Fibroblast of upper back skin (primary cell): Measurements from ENCODE around the gene LCMT1.
"Not testable (repeated sequence)": the region's sequence is repeated elsewhere in the genome, so short reads cannot be mapped to it uniquely, and the experiment has no call there.

Experiments
- DNase-seq: peaks from one replicate; pipeline ENCODE4 v3.0.0-alpha.2; 2013

LCMT1 gene

DNA sequence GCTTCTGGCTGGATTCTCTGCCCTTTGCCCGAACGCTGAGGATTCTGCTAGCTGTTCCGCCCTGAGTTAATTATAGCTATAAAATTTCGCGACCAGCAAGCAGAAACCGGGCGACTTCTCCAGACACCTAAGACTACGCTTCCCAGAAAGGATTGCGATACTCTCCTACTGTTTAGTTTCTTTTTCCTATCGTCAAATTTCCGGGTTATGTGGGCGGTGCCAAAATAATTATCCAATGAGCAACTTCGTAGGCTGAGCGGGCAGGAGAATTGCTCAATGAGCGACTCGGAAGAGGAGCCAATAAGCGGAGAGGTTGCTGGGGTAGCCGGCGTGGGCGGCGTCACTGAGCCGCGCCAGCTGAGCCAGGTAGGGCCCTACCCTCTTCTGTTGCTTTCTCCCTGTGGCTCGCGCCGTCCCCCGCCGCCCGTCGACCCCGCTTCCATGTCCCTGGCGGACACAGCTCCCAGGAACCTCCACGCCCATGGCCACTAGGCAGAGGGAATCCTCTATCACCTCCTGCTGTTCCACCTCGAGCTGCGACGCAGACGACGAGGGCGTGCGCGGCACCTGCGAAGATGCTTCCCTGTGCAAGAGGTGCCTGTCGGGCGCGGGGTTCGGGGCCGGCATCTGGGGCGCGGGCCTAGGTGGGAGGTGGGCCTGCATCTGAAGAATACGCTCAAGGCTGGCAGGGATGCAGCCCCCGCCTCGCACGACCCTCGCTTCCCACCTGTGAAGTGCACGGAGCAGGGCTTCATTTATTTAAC lies at the start of gene LCMT1:
Gene LCMT1, plus strand, starts transcription at position 340 of the 764 bp plus-strand sequence. Its CDS starts 142 bp downstream, at position 482.
- DNase-seq = peak; percentile 98

DNA sequence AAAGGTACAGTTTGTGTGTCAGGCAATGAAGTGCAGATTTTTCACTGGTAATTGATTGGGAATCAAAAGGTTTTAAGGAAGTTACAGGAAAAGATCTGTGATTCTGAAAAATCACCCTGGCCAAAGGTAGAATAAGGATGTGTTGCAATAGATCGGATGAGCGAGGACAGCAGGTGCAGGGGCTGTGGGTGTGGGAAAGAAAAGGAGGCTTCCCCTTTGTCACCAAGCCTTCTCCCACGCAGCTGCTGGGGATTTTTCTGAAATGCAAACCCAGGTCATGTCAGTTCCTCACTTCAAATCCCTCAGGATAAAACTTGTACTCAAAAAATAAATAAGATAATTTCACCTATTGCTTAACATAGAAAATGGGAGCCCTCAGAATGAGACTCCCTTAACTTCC lies 48.4 kb upstream of the LCMT1 start:
- no peak for DNase-seq

- peak; percentile 13 for DNase-seq
These were observed 47.7 kb upstream of the LCMT1 start for GRCh38 chr16:25063865-25064264.

DNA sequence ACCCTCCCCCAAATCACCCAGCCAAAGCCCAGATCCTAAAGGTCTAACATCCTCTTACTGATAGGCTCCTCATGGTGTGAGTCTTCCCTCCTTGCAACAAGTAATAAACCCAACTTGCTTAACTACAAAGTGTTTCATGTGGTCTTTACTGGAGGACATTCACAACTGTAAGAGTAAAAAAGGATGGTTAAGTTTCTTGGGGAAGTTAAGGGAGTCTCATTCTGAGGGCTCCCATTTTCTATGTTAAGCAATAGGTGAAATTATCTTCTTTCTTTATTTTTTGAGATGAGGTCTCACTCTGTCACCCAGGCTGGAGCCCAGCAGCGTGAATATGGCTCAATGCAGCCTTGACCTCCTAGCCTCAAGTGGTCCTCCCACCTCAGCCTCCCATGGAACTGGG lies 47.3 kb upstream of the LCMT1 start:
- not testable (repeated sequence) for DNase-seq

GRCh38 chr16:25064937-25065336 lies 46.6 kb upstream of the LCMT1 start:
- DNase-seq = no peak

DNA sequence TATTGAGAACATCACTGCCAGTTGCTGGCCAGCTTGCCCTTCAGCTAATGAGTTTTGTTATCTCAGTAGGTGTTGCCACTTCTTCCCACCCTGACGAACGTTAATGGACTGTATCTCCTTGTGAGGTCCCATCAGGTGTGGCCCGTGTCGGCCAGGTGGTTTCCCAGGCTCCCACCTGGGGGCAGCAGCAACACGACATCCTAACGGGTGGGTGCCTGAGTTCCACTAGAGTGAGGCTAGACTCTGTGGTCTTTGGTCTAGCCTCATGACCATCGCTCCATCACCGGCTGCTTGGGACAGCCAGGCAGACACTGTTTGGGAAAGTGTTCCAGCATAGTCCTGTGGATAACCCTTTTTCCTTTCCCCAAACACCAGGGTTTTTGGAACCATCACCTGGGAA lies 45.6 kb upstream of the LCMT1 start:
- DNase-seq = no peak

DNA sequence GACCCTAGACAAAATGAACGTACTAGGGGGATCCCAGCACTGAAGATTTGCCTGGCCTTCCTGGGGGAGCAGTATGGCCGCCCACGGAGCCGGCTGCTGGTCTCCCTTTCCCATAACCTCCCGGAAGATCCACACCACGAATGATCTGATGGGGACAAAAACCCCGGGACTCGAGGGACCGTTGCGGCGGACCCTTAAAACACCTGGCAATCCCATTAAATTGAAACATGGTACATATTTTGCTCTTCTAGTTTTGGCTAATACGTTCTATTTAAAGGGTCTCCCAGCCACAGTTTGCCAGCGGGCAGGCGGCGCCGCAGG lies 45.2 kb upstream of the LCMT1 start:
- no peak for DNase-seq

DNA sequence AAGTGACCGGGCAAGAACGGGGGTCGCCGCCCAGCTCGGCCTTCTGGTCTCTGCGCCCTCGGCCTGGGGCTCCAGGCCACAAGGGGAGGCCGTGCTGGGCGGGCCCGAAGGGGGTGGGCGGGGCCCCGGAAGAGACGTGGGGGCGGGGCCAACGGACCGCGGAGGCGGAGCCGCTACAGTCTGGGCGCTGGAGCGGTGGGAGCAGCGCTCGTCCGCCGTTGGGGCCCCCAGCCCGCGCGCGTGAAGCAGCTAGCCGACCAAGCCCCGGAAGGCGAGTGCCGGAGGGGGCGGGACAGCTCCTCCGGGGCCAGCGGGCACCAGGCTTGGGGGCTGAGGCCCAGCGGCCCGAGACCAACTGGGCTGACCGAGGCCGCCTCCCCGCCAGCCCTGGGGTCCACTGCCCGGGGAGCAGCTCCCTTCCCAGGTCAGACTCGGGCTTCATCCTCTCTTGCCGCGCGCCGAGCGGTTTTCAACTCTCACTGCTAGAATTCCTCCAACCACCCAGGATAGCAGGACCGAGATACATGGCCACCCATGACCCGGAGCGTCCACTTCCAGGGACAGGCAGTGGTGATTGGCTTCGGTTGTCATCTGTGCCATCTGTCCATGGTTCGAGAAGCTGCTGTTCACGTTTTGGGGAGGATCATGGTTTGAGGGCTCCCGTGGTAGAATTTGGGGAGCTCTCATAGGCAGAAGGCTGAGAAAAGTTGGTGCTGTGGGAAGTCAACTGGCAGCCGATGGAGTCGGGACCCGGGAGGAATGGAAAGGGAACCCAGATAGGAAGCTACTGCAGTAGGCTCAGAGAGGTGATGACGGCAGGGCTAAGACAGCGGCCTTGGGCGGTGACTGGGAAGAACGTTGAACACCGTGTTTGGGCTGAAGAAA lies 44.6 kb upstream of the LCMT1 start:
- DNase-seq = peak; percentile 72

GRCh38 chr16:25073854-25074253 lies 37.7 kb upstream of the LCMT1 start:
- no peak for DNase-seq

GRCh38 chr16:25078386-25078978 lies 33.1 kb upstream of the LCMT1 start:
- no peak for DNase-seq

GRCh38 chr16:25079637-25080378 lies 31.7 kb upstream of the LCMT1 start:
- DNase-seq = no peak

GRCh38 chr16:25080420-25081131 lies 31.0 kb upstream of the LCMT1 start:
- DNase-seq = no peak

DNA sequence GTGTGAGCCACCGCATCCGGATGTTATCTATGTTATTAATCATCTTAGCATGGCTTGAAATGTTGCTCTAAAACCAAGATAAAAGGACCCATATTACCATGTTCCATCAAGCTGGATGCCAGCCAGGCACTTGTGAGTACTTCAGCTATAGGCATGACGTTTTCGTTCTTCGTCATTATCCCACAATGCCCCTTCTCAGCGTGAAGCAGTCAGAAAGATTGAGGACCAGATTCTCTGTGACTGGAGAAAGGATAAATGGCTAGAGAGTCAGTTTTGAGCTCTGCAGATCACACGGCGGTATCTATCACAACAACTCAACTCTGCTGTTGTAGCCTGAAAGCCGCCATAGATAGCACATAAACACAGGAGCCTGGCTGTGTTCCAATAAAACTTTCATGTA lies 29.8 kb upstream of the LCMT1 start:
- no peak for DNase-seq

DNA sequence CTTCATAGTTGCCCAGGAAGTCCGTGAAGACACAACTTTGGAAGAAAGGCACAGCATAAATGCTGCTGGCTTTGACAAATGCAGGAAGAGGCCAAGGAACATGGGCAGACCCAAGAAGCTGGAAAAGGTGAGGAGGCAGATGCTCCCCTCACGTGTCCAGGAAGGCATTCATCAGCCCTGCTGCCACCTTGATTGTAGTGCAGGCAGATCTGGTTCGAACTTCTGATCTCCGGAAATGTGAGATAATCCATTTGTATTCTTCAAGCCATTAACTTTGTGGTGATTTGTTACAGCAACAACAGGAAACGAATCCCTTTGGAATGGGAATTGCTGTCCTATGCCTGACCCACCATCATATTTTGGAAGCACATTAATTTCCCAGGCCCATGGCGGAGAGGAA lies 28.5 kb upstream of the LCMT1 start:
- no peak for DNase-seq

- DNase-seq = no peak
These were observed 27.8 kb upstream of the LCMT1 start for GRCh38 chr16:25083701-25084100.

GRCh38 chr16:25084797-25085196 lies 26.7 kb upstream of the LCMT1 start:
- DNase-seq = no peak

GRCh38 chr16:25087761-25088160 lies 23.8 kb upstream of the LCMT1 start:
- no peak for DNase-seq

- no peak for DNase-seq
These were observed 22.2 kb upstream of the LCMT1 start for GRCh38 chr16:25089351-25089750.

- DNase-seq = no peak
These were observed 19.1 kb upstream of the LCMT1 start for GRCh38 chr16:25092441-25092840.

DNA sequence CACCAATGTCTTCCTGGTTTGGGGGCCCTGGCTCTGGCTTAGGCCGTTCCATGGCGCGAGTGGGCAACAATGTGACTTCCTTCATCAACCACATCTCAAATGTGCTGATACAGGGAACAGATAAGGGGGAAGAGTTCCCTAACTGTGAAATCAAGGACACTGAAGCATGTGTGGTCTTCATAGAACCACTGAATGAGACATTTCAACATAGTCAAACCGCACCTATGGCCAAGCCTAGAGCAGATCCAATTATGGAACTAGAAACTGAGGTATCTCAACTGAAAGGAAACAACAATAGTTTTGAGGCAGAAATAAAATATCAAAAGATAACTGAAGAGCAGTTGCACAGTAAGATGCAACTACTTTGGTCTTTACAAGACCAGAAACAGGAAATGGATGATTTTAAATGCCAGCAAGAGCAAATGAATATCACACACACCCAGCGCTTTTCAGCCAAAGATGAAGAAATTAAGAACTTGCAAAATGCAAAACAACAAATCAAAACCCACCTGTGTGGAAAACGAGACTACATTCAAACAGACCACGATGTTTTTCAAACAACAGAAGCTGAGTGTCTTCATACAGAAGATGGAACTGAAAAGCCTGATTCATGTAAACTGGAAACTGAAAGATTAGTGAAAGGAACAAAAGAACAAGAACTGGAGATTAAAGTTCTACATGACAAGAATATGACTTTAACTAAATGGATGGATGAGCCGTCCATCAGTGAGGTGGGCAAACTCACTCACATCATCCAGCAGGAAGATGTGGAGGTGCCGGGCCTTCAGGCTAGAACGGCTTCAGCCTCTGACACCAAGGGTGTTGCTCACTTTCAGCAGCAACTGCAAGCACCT lies 18.1 kb upstream of the LCMT1 start:
- DNase-seq = no peak

- DNase-seq = no peak
These were observed 16.9 kb upstream of the LCMT1 start for GRCh38 chr16:25094596-25094995.

DNA sequence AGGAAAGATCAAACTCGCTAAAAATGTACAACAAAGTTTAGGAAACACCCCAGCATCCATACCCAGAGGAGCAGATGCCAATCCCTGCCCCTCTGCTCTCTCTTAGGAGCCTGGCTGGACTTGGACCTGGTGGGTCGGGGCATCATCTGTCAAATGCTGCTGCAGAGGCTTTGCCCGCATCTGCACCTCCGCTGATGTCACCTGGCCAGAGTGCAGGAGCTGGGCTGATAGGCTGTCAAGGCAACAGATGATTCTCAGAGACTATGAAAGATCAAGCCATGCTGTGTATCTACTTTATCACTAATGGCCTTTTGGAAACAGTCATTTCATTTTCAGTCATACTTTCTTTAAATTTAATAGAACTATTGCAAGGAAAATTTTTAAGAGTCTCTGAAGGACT lies 15.9 kb upstream of the LCMT1 start:
- no peak for DNase-seq
